GM12892 (cell line): ENCODE data around the gene SLC9A1.

Experiments
- POLR2A ChIP-seq: IDR thresholded peaks from 2 replicates; pipeline ENCODE4 v1.6.1; 2011; ENCODE audit warnings: low read depth, low read length, control low read depth
- POLR2AphosphoS5 ChIP-seq: IDR thresholded peaks from 2 replicates; pipeline ENCODE4 v1.6.1; 2011; ENCODE audit warnings: low read depth, low read length, control low read depth
- TAF1 ChIP-seq: IDR thresholded peaks from 2 replicates; pipeline ENCODE4 v1.6.1; 2011; ENCODE audit warnings: low read depth, mild to moderate bottlenecking, control low read depth, low read length, borderline replicate concordance

DNA sequence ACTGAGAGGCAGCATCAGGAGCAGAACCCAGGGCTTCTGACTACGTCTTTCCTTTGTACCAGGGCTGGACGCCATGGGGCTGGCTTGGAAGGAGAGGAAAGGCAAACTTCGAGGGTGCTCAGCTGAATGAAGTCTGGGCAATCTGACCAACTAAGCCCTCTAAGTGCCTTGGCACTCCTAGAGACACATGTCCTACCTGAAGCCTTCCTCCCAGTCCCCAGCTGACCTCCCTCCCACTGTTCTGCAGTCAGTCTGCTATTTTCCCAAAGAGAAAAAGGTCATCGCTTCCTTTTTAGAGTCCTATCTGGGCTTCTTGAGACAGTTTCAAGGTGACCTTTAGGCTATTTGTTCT, 5.2 kb downstream of the SLC9A1 start:
- TF ChIP-seq POLR2A (no peak), POLR2AphosphoS5 (no peak), TAF1 (no peak)
